GM23338 (cell line): ENCODE measurements around the gene KPTN. TPM values are rescaled to one million over a fixed set of nuclear protein-coding genes. Genes with fewer than 3 reads are reported as not detected.

Experiments
- ATAC-seq: fragments of 200-7000 bp; cut with Tn5 transposase; 3 replicates; pipeline ENCODE4 v1.9.1; 2020
- DNase-seq: peaks from one replicate; pipeline ENCODE4 v3.0.0-alpha.2; 2015; ENCODE audit warnings: low spot score
- H2AFZ ChIP-seq: fragments of 200-600 bp; sonication (generic); 2 replicates; pipeline ENCODE4 v1.8.0; 2016; ENCODE audit warnings: antibody characterized with exemption, mild to moderate bottlenecking, moderate library complexity
- H3F3A ChIP-seq: fragments of 200-600 bp; sonication (generic); replicated peaks from 2 replicates; pipeline ENCODE4 v1.8.0; 2017; ENCODE audit warnings: antibody characterized with exemption, mixed run types, low read depth
- H3K27ac ChIP-seq: fragments of 200-600 bp; sonication (generic); 2 replicates; pipeline ENCODE4 v1.6.1; 2016; ENCODE audit warnings: low read depth
- H3K27me3 ChIP-seq: fragments of 200-600 bp; sonication (generic); 2 replicates; pipeline ENCODE4 v1.8.0; 2016; ENCODE audit warnings: mild to moderate bottlenecking, mixed run types, moderate library complexity; ENCODE audit not compliant: insufficient read depth
- H3K36me3 ChIP-seq: fragments of 200-600 bp; sonication (generic); 2 replicates; pipeline ENCODE4 v1.8.0; 2016; ENCODE audit warnings: mild to moderate bottlenecking; ENCODE audit not compliant: insufficient read depth
- H3K4me1 ChIP-seq: fragments of 200-600 bp; sonication (generic); 2 replicates; pipeline ENCODE4 v1.8.0; 2016; ENCODE audit warnings: mild to moderate bottlenecking, moderate library complexity; ENCODE audit not compliant: insufficient read depth
- H3K4me2 ChIP-seq: fragments of 200-600 bp; sonication (generic); 2 replicates; pipeline ENCODE4 v1.7.1; 2017; ENCODE audit warnings: mixed run types
- H3K4me3 ChIP-seq: fragments of 200-600 bp; sonication (generic); 2 replicates; pipeline ENCODE4 v1.6.1; 2016; ENCODE audit warnings: mixed run types
- H3K79me2 ChIP-seq: fragments of 200-600 bp; sonication (generic); replicated peaks from 2 replicates; pipeline ENCODE4 v1.8.0; 2017; ENCODE audit warnings: mild to moderate bottlenecking; ENCODE audit not compliant: insufficient read depth
- H3K9me2 ChIP-seq: fragments of 200-600 bp; sonication (generic); 2 replicates; pipeline ENCODE4 v1.8.0; 2017; ENCODE audit not compliant: insufficient read depth
- H4K20me1 ChIP-seq: fragments of 200-600 bp; sonication (generic); replicated peaks from 2 replicates; pipeline ENCODE4 v1.8.0; 2017; ENCODE audit warnings: mild to moderate bottlenecking; ENCODE audit not compliant: insufficient read depth
- H3K27ac Mint-ChIP-seq: 2 replicates; pipeline ENCODE4 v1.8.0; 2020; ENCODE audit warnings: inconsistent platforms, mild to moderate bottlenecking, moderate library complexity, mixed read lengths
- H3K27me3 Mint-ChIP-seq: 3 replicates; pipeline ENCODE4 v1.8.0; 2022; ENCODE audit warnings: low read depth, mild to moderate bottlenecking, moderate library complexity, mixed read lengths, inconsistent platforms; ENCODE audit not compliant: insufficient read depth, poor library complexity
- H3K36me3 Mint-ChIP-seq: 3 replicates; pipeline ENCODE4 v1.8.0; 2021; ENCODE audit warnings: low read depth, mild to moderate bottlenecking, inconsistent platforms, moderate library complexity, mixed read lengths
- H3K4me1 Mint-ChIP-seq: 3 replicates; pipeline ENCODE4 v1.8.0; 2020; ENCODE audit warnings: mild to moderate bottlenecking, inconsistent platforms, mixed read lengths
- H3K4me3 Mint-ChIP-seq: 3 replicates; pipeline ENCODE4 v1.8.0; 2021; ENCODE audit warnings: moderate library complexity, mild to moderate bottlenecking, inconsistent platforms, mixed read lengths
- H3K9me3 Mint-ChIP-seq: 3 replicates; pipeline ENCODE4 v1.8.0; 2020; ENCODE audit warnings: moderate library complexity, mild to moderate bottlenecking, inconsistent platforms, mixed read lengths
- CREB1 ChIP-seq: fragments of 250-450 bp; sonication (Bioruptor Pico); IDR thresholded peaks from 2 replicates; pipeline ENCODE4 v1.5.0; 2020; ENCODE audit warnings: low read depth, mild to moderate bottlenecking, moderate library complexity
- CTCF ChIP-seq, 2 experiments: fragments of 200-600 bp in 1 of 2; sonication (generic) in 1 of 2; conservative IDR thresholded peaks; 2 replicates each; pipeline versions ENCODE4 v1.5.1 to v1.6.1; 2016 to 2017; ENCODE audit warnings: antibody characterized with exemption in 2 of 2, low read depth in 2 of 2, mild to moderate bottlenecking in 2 of 2, moderate library complexity in 1 of 2
- EZH2phosphoT487 ChIP-seq: fragments of 200-600 bp; sonication (generic); IDR thresholded peaks from one replicate; pipeline ENCODE4 v1.8.1; 2018; ENCODE audit warnings: antibody characterized with exemption; ENCODE audit not compliant: unreplicated experiment
- JUNB ChIP-seq: IDR thresholded peaks from one replicate; pipeline ENCODE4 v1.6.1; 2016; ENCODE audit warnings: antibody characterized with exemption; ENCODE audit not compliant: unreplicated experiment
- POLR2AphosphoS5 ChIP-seq: IDR thresholded peaks from 2 replicates; pipeline ENCODE4 v1.6.1; 2016; ENCODE audit warnings: antibody characterized with exemption, low read depth
- REST ChIP-seq: IDR thresholded peaks from one replicate; pipeline ENCODE4 v1.6.1; 2018; ENCODE audit warnings: antibody characterized with exemption; ENCODE audit not compliant: unreplicated experiment
- STAT1 ChIP-seq: IDR thresholded peaks from one replicate; pipeline ENCODE4 v1.6.1; 2016; ENCODE audit warnings: antibody characterized with exemption; ENCODE audit not compliant: unreplicated experiment
- ZNF331 ChIP-seq: fragments of 250-450 bp; sonication (Bioruptor Pico); IDR thresholded peaks from 2 replicates; pipeline ENCODE4 v1.5.0; 2020; ENCODE audit warnings: low read depth, mild to moderate bottlenecking, moderate library complexity
- ZNF462 ChIP-seq: fragments of 250-450 bp; sonication (Bioruptor Pico); IDR thresholded peaks from 2 replicates; pipeline ENCODE4 v1.5.0; 2020; ENCODE audit warnings: mild to moderate bottlenecking, moderate library complexity
- polyA plus RNA-seq: library from polyadenylated mRNA; unstranded; fragments of >200 nt; fragmentation: Nextera tagmentation; extraction: Ambion mirVana; gene quantifications from 2 replicates; pipeline ENCODE4 v1.2.1, GENCODE V29; 2016
- total RNA-seq: library from RNA; depleted of rRNA; stranded (reverse); fragments of >200 nt; shearing (Covaris generic); gene quantifications from 2 replicates; pipeline ENCODE4 v1.2.3, GENCODE V29; 2014

Gene KPTN
- total and polyA plus RNA-seq, 2 experiments from 2014 or later: 19.8 to 26.2 TPM

- peaks cover 13% of the 10 kb centered on the region for H3K4me1 Mint-ChIP-seq
- no peak for ATAC-seq
- TF ChIP-seq EZH2phosphoT487: no peak
- no peak for TF ChIP-seq STAT1
- Histone ChIP-seq H4K20me1 (no peaks in the 10 kb centered on the region), H2AFZ (no peak overlapping the region), H3K4me3 (no peak overlapping the region), H3F3A (0 out of 2 replicates have a peak, but pooled peaks cover 15% of the 10 kb centered on the region), H3K9me2 (peaks cover 4% of the 10 kb centered on the region; the same call in 1 of the 2 replicates), H3K36me3 (no peaks in the 10 kb centered on the region), H3K27ac (no peak overlapping the region), H3K79me2 (no peaks in the 10 kb centered on the region), H3K4me2 (no peak overlapping the region), H3K27me3 (peaks cover 4% of the 10 kb centered on the region), H3K4me1 (peaks cover 7% of the 10 kb centered on the region; the same call in 1 of the 2 replicates)
- H3K27me3 Mint-ChIP-seq: peaks cover 20% of the 10 kb centered on the region
- H3K4me3 Mint-ChIP-seq: no peak overlapping the region
- no peaks in the 10 kb centered on the region; the same call in 2 of the 3 replicates for H3K9me3 Mint-ChIP-seq
- no peak for DNase-seq
- H3K36me3 Mint-ChIP-seq: peaks cover 4% of the 10 kb centered on the region
- no peak overlapping the region for H3K27ac Mint-ChIP-seq
These were observed 7.5 kb downstream of the KPTN start for GRCh38 chr19:47476438-47476972.

- Histone ChIP-seq H3K79me2 (no peaks in the 10 kb centered on the region), H3K27me3 (peaks cover 8% of the 10 kb centered on the region), H3K4me3 (no peak overlapping the region), H3K36me3 (no peaks in the 10 kb centered on the region), H3K27ac (no peak overlapping the region), H4K20me1 (no peaks in the 10 kb centered on the region), H2AFZ (no peak overlapping the region), H3K4me1 (peaks cover 14% of the 10 kb centered on the region; the same call in 1 of the 2 replicates), H3K9me2 (no peaks in the 10 kb centered on the region), H3F3A (0 out of 2 replicates have a peak, but pooled peaks cover 6% of the 10 kb centered on the region), H3K4me2 (no peak overlapping the region)
- Mint-ChIP-seq H3K27ac (no peak overlapping the region), H3K27me3 (peaks cover 21% of the 10 kb centered on the region), H3K4me1 (peaks cover 15% of the 10 kb centered on the region), H3K36me3 (peaks cover 4% of the 10 kb centered on the region), H3K4me3 (no peak overlapping the region), H3K9me3 (no peaks in the 10 kb centered on the region; the same call in 2 of the 3 replicates)
- ATAC-seq: no peak
- DNase-seq: no peak
- TF ChIP-seq JUNB (no peak), CTCF (conservative IDR thresholded peaks at IDR 0.05; ENCODE audit: low read depth in 2 of 2) (no peak), EZH2phosphoT487 (no peak), ZNF331 (CRISPR knock-in tag) (no peak), CREB1 (CRISPR knock-in tag) (no peak), ZNF462 (CRISPR knock-in tag) (no peak), REST (no peak), POLR2AphosphoS5 (no peak)
These were observed 8.6 kb downstream of the KPTN start for GRCh38 chr19:47475465-47475864.
